GM18517 (cell line): ENCODE data around the gene MEF2B.
"Not testable (repeated sequence)": the region's sequence is repeated elsewhere in the genome, so short reads cannot be mapped to it uniquely, and the experiment has no call there.

ENCODE experiments used
- ATAC-seq: cut with Tn5 transposase; IDR thresholded peaks from one replicate; pipeline ENCODE4 v1.9.1; 2021; ENCODE audit warnings: mild to moderate bottlenecking, moderate library complexity; ENCODE audit not compliant: unreplicated experiment

MEF2B gene

DNA sequence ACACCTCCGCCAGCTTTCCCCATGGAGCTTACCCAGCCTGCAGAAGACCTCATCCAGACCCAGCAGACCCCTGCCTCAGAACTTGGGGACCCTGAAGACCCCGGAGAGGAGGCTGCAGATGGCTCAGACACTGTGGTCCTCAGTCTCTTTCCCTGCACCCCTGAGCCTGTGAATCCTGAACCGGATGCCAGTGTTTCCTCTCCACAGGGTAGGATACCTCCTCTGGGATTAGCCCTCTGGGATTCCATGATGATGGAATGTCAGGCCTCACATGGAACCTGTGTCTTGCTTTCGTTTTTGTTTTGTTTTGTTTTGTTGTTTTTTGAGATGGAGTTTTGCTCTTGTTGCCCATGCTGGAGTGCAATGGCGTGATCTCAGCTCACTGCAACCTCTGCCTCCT is 23.9 kb upstream of the MEF2B start:
- no peak for ATAC-seq

DNA sequence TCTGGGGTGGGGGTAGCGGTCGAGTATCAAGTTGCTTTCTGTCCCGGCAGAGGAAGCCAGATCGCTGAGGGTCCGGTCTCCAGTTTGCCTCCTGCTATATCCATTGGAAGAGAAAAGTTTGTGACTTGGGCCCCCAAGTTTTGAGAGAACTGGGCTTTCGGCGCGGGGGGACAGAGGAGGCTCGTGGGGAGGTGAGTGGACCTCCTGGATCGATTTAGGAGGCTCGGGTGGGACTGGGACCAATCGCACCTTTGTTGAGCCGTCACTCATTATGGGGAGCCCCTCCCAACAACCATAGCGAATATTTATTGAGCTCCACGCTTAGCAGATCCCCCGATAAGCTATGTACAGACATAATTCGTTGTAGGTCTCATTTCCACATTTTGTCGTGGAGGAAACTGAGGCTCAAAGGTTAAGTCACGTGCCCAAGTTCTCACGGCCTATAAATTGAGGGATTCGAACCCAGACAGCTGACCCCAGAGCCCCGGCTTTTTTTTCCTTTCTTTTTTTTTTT is 22.9 kb upstream of the MEF2B start:
- ATAC-seq: no peak

GRCh38 chr19:19192078-19192882 is 22.2 kb upstream of the MEF2B start, which contains the start of the genes BORCS8 and RFXANK:
TSS of gene BORCS8 (minus strand) at chr19:19192152. CDS start at chr19:19192117, 35 bp downstream.
TSS of gene RFXANK (plus strand) at chr19:19192258. CDS start at chr19:19193947, 1,689 bp downstream.
- peak; percentile 84 for ATAC-seq

GRCh38 chr19:19191768-19192077 is 21.7 kb upstream of the MEF2B start:
- ATAC-seq: peak; percentile 1

- no peak for ATAC-seq
Observed at GRCh38 chr19:19186742-19187141, 16.7 kb upstream of the MEF2B start.

DNA sequence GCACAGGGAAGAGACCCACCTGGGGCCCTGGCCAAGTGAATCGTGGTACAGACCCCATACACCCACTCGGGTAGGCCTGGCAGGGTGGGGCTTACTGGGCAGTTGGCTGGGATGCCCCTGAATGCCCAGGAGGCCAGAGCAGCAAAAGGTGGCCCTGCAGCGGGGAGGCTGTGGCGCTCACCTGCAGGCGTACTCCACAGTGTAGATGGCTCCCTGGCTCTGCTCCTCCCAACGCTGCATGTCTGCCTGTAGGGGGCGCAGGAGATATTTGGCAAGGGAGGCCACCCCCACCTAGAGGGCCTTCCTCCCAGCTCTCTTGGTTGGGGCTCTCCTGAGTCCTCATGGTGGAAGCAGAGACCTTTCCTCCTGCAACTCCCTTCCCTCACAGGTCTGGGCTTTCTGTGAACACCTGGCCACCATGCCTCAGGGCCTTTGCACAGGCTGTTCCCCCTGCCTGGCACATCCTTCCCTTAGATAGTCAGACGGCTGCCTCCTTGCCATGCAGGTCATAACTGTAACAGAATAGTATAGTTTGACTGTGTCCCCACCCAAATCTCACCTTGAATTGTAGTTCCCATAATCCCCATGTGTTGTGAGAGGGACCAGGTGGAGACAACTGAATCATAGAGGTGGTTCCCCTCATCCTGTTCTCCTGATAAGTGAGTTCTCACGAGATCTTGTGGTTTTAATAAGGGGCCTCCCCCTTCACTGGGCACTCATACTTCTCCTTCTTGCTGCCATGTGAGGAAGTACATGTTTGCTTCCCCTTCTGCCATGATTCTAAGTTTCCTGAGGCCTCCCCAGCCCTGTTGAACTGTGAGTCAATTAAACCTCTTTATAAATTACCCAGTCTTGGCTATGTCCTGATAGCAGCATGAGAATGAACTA is 16.0 kb upstream of the MEF2B start:
- no peak for ATAC-seq

DNA sequence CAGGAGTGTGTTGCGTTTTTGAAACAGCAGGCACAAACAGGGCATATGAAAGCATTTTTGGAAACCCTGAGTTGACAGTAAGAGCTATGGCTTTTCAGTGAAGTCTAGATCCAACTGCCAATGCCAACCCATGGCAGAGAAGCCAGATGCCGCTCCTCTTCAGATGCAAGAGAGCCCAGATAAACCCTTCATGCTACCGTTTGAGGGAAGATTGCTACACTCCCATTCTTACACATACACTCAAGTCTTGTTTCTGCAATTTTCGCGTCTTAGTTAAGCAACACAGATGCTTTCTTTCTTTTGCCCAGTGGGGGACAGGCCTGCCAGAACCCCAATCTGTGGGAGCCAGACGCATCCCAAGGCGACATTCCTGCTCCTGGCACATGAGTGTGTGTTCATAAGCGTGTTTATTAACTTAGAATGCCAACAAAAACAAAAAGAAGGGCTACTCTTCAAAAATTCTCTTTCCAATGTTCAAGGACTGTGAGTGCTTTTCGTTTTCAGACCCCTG is 11.5 kb upstream of the MEF2B start:
- ATAC-seq: no peak

DNA sequence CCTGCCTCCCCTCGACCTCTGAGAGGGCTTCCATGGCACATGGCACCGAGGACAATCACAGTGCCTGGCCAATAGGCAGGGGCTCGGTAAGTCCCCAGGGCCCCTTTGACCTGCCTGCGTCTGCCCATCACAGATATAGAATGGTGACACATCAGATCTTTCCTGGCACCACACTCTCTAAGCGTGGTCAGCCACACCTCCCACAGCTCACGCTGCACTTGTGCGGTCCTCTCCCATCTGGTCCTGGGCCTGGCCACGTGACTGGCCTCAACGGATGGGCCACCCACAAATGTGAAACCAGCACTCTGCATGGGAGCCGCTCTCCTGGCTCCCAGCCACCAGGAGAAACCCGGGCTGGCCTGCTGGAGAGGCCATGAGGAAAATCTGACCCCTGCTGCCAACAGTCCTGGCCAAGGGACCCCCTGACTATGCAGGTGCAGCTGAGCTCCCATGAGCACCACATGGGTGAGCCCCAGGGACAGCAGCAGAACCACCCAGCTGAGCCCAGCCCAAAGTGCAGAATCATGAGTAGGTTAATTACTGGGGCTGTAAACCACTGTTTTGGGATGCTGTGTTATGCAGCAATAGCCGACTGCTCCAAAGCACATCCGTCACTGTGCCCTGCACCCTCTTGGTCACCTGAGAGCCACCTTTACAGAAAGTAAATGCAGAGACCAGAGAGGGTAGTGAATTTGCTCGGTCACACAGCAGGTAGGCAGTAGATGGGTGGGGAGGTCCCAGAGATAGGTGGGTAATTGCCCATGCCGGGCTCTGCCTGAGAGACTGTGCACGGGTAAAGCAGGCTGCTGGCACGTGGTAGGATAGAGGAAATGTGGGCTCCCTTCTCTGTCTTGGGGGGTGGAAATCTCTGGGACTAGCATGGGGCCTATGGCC is 9.7 kb upstream of the MEF2B start:
- no peak for ATAC-seq

DNA sequence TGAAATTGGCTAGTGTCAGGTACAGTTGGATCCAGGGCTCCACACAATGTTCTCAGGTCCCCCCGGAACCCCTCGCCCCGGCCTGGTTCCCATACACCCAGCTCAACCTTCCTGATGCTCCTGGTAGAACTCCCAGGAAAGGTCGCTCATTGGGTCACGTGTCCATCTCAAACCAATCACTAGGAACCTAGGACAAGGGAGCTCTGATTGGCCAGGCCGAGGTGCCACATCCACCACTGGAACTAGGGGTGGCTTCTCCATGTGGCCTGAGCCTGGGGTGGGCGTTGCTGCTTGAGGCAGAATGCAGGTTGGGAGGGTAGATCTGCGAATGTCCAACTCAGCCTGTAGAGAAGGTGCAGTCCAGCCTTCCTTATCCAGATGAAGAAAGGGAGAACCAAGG is 6.9 kb upstream of the MEF2B start:
- ATAC-seq: no peak

GRCh38 chr19:19173243-19173642 is 3.2 kb upstream of the MEF2B start:
- not testable (repeated sequence) for ATAC-seq

DNA sequence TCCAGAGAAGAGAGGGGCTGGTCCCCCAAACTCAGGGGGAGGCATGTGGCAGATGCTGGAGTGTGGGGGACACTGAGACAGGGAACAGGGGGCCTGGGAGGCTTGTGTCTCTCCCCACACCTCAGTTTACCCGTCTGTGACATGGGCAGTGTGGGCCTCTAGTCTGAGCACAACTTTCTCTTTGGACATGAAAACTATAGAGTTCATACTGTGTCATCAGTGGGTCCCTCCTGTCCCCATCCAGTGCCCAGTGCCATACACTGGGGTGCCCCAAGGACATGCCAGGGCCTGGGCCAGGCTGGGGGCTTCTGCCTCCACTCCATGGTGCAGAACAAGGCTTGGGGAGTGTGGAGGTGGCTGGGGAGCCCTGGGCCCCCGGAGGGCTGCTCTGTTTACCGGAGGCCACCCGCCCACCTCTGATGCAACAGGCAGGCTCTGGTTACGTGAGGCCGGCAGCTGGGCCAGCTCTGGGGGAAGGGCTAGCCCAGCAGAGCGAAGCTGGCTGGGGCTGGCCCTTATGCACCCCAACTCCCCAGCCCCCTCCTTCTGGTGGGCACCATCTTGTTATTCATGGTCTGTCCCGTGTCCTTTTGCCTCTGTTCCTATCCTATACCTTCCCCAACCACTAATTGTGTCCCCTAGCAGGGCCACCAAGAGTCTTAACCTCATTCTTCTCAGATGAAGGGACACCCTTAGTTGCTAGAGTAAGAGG is 1.9 kb upstream of the MEF2B start:
- ATAC-seq: no peak

DNA sequence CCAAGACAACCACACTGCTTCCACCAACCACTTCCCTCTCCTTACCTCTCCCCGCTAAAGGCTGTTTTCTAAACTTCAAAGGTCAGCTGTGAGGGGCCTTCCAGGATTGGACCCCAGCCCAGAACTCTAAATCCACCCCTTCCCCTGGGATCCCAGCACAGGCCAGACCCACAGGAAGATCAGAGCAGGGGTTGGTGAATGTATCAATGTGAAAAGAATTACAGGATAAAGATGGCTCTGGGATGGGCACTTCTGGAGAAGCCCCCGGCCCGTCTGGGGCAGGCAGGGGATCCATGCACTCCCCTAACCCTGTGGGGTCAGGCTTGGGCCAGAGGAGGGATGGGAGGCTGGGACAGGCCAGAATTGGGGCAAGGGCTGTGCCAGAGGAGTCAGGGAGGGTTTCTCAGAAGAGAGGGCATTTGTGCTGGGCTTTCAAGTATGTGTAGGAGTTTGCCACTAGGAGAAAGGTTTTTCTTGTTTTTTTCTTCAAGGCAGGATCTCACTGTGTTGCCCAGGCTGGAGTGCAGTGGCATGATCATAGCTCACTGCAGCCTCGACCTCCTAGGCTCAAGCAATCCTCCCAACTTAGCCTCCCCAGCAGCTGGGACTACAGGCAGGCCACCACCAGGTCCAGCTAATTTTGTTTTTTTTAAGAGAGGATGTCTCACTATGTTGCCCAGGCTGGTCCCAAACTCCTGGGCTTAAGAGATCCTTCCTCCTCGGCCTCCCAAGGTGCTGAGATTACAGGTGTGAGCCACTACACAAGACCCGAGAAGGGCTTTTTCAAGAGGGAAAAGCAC is 1.0 kb upstream of the MEF2B start:
- ATAC-seq: no peak

DNA sequence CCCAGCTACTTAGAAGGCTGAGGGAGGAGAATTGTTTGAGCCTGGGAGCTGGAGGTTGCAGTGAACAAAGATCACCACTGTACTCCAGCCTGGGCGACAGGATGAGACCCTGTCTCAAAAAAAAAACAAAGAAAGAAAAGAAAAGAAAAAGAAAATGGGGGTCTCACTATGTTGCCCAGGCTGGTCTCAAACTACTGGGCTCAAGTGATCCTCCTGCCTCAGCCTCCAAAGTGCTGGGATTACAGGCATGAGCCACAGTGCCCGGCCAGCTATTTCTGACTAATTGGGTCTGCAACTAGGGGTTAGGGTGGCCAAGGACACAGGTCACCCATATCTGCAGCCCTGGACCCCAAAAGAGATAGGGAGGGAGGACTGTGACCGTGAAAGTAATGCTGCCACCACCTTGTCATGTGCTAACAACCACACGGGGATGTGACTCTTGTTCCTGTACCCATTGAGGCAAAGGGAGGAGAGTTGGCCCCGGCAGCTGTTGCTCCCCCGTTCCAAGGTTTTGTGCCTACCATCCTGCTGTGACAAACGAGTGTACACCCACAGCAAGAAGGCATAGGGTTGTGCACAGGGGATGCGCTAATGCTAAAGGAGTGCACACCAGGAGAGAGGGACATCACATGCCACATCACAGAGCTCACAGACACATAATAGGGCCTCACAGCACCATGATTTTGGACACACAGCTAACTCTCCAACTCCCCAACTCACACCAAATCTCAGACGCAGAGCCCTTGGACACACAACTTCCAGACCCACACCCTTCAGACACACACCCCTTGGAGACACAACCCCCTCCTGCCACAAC is 619 bp downstream of the MEF2B start:
- peak; percentile 18 for ATAC-seq

- no peak for ATAC-seq
Observed at GRCh38 chr19:19167612-19168011, 2.5 kb downstream of the MEF2B start.

GRCh38 chr19:19165396-19165795 is 4.7 kb downstream of the MEF2B start:
- no peak for ATAC-seq

DNA sequence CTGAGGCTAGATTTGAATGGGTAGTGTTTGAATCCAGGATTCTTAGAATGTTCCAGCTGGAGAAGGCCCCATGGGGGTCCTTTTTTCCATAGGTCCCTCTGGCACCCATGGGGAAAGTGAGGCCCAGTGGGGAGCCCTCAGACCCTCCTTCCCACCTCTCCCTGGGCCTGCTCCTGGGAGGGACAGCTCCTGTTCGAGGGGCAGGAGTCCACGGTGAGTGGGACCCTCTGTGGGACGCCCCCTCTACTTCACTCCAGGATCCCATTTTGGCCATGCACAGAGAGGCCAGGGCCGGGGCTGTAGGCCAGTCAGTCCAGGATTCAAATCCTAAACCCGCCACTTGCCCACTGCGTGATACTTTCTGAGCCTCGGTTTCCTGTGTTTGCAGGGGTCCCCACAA is 7.6 kb downstream of the MEF2B start:
- ATAC-seq: no peak

DNA sequence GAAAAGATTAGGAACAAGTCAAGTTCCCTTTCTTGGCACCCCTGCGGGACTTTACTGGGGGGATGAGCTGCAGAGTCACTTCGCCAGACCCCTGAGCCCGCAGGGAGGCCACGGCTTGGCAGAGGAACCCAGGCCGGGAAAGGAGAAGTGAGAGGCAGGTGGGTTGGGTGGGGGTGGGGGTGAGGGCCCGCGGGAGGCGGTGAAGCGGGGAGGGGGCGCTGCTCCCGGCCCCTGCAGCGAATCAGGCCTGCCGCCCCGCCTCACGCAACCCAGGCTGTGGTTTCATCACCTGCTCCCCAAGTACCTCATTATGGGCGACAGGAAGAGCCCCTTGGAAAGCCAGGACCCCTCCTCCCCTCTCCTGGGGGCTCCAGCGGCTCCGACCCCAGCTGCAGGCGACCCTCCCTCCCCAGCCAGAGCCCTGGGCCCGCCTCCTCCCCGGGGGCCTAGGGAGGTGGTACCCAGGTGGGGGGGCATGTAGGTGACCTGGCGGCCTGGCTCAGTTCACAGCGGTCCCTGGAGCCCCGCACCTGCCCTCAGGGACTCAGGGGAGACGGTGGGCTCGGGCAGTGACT is 9.5 kb downstream of the MEF2B start:
- no peak for ATAC-seq

GRCh38 chr19:19159534-19159933 is 10.5 kb downstream of the MEF2B start:
- ATAC-seq: no peak
